NCI-H146 (cell line): Measurements from ENCODE around the gene RCCD1.

Source experiments
- DNase-seq: peaks from one replicate; lab custom pipeline; 2025; lab: John Stamatoyannopoulos, UW

RCCD1 gene

DNA sequence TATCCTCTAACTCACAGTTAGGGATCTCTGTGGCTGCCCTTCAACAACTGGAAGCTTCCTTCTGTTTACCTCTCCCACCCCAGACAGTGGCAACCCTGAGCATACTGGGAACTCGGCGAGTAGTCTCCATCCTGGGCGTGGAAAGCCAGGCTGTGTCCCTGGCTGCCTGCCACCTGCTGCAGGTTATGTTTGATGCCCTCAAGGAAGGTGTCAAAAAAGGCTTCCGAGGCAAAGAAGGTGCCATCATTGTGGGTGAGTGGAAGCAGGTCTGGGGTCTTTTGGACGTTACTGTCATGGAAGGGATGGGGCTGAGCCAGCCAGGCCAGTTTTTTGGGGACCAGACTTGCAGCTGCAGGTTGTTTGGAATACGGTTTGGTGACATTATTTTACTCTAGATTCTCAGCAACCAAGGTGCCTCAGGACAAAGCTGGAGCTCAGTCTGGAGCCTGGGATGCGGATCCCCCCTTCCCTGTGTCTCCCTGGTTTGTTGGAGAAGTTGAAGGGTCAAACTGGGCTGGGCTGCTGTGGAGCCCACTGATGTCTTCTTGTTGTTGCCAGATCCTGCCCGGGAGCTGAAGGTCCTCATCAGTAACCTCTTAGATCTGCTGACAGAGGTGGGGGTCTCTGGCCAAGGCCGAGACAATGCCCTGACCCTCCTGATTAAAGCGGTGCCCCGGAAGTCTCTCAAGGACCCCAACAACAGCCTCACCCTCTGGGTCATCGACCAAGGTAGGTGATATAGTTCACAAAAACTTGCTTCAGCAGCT lies 12.1 kb upstream of the RCCD1 start:
- no peak for DNase-seq

DNA sequence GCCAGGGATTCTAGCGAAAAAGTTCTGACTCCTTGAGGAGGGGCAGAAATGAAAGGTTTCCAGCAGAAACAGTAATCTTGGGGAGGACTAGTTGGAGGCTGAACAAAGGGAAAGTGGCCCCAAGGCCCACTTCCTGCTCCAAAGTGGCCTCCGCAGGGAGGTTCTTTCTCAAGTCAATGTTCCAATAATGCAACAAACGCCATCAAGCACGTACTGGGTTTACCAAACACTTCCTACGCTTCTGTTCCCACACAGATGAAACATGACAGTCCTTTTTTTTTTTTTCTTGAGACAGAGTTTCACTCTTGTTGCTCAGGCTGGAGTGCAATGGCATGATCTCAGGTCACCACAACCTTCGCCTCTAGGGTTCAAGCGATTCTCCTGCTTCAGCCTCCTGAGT lies 9.6 kb upstream of the RCCD1 start:
- no peak for DNase-seq

GRCh38 chr15:90946538-90946937 lies 8.1 kb upstream of the RCCD1 start:
- DNase-seq = no peak

GRCh38 chr15:90946941-90947576 lies 7.6 kb upstream of the RCCD1 start:
- DNase-seq = no peak

GRCh38 chr15:90947577-90948357 lies 6.9 kb upstream of the RCCD1 start:
- DNase-seq = no peak

GRCh38 chr15:90948506-90948905 lies 6.2 kb upstream of the RCCD1 start:
- no peak for DNase-seq

GRCh38 chr15:90949979-90950675 lies 4.6 kb upstream of the RCCD1 start:
- no peak for DNase-seq

DNA sequence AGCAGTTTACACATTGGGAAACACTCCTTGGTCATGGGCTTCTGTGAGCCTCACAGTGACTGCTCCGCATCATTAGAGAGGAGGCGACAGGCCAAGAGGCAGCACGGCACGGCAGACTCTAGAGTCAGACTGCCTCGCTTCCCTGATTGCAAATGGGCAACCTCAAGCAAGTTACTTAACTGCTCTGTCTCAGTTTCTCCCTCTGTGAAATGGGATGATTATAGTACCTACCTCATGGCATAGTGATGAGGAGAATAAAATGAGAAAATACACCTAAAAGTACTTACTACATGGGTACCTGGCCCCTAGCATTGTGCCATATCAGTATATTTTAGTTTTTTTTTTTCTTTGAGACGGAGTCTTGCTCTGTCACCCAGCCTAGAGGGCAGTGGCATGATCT lies 4.0 kb upstream of the RCCD1 start:
- no peak for DNase-seq

DNA sequence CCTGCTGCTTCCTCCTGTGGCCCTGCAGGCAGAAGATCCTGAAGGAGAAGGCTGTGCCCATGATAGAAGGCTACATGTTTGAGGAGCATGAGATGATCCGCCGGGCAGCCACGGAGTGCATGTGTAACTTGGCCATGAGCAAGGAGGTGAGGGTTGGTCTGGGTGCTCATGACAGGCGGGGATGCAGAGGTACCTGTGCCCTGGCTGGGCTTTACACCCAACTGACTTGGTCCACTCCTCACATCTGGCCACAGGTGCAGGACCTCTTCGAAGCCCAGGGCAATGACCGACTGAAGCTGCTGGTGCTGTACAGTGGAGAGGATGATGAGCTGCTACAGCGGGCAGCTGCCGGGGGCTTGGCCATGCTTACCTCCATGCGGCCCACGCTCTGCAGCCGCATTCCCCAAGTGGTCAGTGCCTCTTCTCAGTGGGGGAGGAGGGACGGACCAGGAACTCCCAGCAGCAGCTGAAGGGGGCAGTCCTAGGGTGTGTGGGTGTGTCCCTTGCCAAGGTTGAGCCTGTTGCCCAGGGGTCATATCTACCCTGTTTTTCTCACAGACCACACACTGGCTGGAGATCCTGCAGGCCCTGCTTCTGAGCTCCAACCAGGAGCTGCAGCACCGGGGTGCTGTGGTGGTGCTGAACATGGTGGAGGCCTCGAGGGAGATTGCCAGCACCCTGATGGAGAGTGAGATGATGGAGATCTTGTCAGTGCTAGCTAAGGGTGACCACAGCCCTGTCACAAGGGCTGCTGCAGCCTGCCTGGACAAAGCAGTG lies 1.6 kb upstream of the RCCD1 start:
- no peak for DNase-seq

DNA sequence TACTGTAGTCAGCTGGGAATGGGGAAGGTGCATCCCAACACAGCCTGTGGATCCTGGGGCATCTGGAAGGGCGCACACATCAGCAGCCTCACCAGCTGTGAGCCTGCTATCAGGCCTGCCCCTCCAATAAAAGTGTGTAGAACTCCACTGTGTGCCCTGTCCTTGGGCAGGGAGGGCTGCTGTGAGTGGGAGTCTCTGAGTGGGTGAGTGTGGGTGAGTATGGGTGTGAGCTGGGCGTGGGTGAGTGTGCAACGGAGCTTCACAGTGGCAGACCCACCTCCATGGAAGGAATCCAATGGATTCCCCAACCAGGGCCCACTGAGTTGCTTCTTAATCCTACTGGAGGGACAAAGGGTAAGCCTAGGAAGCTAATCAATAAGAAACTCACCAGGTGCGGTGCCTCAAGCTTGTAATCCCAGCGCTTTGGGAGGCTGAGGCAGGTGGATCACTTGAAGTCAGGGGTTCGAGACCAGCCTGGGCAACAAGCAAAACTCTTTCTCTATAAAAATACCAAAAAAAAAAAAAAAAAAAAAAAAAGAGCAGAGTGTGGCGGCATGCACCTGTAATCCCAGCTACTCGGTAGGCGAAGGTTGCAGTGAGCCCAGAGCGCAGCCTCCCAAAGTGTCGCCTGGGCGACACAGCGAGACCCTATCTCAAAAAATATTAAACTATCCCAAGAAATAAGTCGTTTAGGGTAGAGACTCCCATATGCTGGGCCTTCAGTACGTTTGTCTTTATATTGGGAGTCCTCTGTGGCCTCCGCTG lies 555 bp upstream of the RCCD1 start:
- DNase-seq = no peak

DNA sequence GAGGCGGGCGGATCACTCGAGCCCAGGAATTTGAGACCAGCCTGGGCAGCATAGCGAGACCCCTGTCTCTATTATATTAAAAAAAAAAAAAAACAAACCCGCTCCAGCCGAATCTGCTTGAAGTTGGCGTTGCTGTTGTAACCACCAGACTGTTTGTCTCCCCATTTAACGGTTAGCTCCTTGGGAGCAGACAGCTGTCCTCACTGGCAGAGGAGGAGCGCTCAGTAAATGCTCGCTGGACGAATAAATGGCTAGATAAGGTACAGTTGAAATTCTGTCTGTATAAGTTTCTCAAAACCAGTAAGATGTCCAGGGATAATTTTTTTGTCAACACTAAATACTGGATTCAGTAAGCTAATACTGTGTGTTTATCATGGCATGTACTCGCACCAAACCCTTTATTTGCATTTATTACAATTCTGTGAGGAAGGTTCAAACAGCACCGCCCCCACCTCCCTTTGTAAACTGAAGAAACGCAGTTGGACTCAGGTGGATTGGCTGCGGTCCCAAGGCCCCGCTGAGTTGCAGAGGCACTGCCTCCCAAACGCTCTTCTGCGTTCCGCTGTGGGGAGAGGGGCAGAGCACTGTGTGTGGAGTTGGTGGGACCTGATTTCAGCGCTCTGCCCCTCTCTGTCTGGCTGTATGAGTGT lies 1.1 kb downstream of the RCCD1 start:
- peak; percentile 26 for DNase-seq

DNA sequence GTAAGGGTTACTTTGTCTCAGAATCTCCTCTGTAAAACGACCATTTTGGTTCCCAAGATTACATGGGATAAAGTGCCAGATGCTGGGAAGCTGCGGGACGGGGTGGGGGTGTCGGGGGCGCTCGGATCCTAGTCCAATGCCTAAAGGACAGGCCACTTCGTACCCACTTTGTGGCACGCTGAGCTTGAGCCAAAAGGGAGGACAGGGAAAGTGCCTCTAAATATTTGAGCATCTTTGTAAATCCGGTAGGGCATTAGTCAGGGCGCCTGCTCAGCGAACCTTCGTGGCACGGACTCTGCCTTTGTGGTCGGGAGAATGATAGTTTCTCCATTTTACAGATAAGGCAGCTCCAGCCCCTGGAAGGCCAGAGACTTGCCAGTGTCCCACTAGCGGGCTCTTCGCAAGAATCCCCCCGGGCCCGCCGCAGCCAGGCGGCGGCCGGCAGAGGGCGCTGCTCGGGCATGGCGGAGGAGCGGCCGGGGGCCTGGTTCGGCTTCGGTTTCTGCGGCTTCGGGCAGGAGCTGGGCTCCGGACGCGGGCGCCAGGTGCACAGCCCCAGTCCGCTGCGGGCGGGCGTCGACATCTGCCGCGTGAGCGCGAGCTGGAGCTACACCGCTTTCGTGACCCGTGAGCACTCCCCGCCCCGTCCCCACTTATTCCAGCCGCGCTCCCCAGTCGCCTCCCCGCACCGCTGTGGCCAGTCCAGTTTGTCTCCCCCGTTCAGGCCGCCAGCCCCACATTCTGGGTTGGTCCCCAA lies 1.8 kb downstream of the RCCD1 start:
- DNase-seq = no peak

- DNase-seq = no peak
These were observed 2.5 kb downstream of the RCCD1 start for GRCh38 chr15:90957031-90957790.

DNA sequence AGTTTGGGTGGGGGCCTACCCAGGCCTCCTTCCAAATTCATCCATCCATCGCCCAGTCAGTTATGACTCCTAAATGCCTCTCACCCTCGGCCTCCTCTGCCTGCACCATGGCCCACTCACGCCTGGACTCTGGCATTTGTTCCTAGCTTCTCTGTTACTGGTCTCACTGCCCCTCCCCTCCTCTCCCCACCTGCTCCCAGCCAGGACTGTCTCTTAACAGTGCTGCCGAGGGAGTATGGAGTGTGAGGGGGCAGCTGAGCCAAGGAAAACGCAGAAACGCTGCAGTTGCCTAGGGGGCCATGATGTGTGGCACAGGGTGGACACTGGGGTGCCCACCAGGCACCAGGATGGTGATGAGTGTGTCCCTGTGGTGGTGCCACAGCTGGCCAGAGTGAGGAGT lies 3.1 kb downstream of the RCCD1 start:
- DNase-seq = no peak

DNA sequence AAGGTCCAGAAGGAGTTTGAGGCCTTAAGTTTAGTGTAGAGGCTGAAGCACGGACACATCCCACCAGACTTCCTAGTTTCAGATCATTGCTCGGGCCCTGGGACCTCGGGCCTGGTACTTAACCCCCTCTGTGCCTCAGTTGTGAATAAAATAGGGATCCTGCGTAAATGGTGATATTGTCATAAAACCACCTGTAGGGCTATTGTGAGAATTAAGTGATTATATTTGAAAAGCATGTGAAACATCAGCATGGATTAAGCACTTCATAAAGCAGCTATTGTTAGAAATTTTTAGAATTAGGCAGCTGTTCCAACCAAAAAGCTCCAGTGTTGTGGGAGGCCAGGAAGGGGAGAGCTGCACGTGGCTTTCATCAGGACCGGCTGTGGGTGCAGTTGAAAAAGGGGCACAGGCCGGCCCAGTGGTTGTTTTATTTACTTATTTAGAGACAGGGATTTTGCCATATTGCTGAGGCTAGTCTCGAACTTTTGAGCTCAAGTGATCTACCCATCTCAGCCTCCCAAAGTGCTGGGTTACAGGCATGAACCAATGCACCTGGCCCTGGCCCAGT lies 4.4 kb downstream of the RCCD1 start:
- DNase-seq = no peak

DNA sequence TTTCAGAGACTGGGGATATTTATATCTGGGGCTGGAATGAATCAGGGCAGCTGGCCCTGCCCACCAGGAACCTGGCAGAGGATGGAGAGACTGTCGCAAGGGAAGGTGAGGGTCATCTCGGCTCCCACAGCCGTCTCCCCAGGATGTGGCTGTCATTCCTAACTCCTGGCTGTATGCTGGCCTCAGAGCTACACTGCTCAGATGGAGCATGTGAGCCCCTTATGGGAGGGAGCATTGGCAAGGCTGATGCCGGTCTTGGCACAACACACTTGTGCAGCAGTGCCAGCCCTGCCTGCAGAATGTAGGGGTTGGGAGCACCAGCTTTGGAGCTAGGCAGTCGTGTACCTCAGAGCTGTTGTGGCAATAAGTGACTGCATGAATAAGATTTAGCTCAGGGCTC lies 5.2 kb downstream of the RCCD1 start:
- DNase-seq = no peak

- DNase-seq = no peak
These were observed 5.8 kb downstream of the RCCD1 start for GRCh38 chr15:90960298-90961091.

- no peak for DNase-seq
These were observed 7.3 kb downstream of the RCCD1 start for GRCh38 chr15:90962021-90962420.
